Neural progenitor cell (in vitro differentiated cells): ENCODE data around the gene PRSS53.

Source experiments
- CTCF ChIP-seq: fragments of 200-600 bp; sonication (generic); IDR thresholded peaks from 2 replicates; pipeline ENCODE4 v1.5.1; 2017; ENCODE audit warnings: antibody characterized with exemption, mild to moderate bottlenecking
- EZH2 ChIP-seq: fragments of 200-600 bp; sonication (generic); IDR thresholded peaks from 2 replicates; pipeline ENCODE4 v1.6.1; 2017; ENCODE audit warnings: antibody characterized with exemption, mild to moderate bottlenecking, moderate library complexity

GRCh38 chr16:31087481-31087880, 1.3 kb downstream of the PRSS53 start:
- TF ChIP-seq CTCF (no peak), EZH2 (no peak)
